ENCODE results near the gene KLF1. TPM values are rescaled to one million over a fixed set of nuclear protein-coding genes. Genes with fewer than 3 reads are reported as not detected.

Gene KLF1
- total and polyA plus RNA-seq, 2 of the 8 experiments (the other 6 are each of a cell fraction or from before 2014, with no cell fraction given) = 0.84 to 0.91 TPM

- POLR2A ChIA-PET (ENCODE audit: partially characterized antibody) = interaction anchor here (0.9 to 1.3 kb wide), 5 partner anchors 9 to 28 kb away, joined by 3 to 5 read pairs (median 5); no protein-coding TSS in a partner anchor
- Histone ChIP-seq H3K4me2 (ENCODE audit: insufficient read depth in 1 of 2, low read depth in 2 of 2, low read length in 2 of 2) (no peak overlapping the region), H4K5ac (ENCODE audit: insufficient read length, low read depth, low read length) (no peak overlapping the region), H4K8ac (ENCODE audit: extremely low read depth, insufficient read depth, low read length) (no peak overlapping the region), H3K14ac (ENCODE audit: insufficient read length) (no peak overlapping the region), H3K9ac (replicated peaks in 1 of 4; ENCODE audit: extremely low read depth in 1 of 4, low read depth in 3 of 4, low read length in 3 of 4) (no peak overlapping the region), H2BK120ac (replicated peaks; ENCODE audit: low read depth, low read length) (no peak overlapping the region), H2BK20ac (ENCODE audit: low read length) (no peak overlapping the region), H3K27me3 (replicated peaks in 1 of 4; ENCODE audit: control insufficient read depth in 3 of 4, extremely low read depth in 1 of 4, insufficient read depth in 3 of 4, low read length in 3 of 4) (no peaks in the 10 kb centered on the region), H4K20me1 (replicated peaks in 1 of 2; ENCODE audit: control insufficient read depth in 1 of 2, insufficient read depth in 2 of 2, low read length in 2 of 2) (peaks cover 0 to 1% of the 10 kb centered on the region in 2 experiments), H3K9me3 (ENCODE audit: insufficient read depth in 2 of 2, low read depth in 1 of 2, low read length in 1 of 2) (no peaks in the 10 kb centered on the region), H3K23ac (ENCODE audit: insufficient read length) (no peak overlapping the region), H2AFZ (ENCODE audit: low read length) (no peak overlapping the region), H4K91ac (replicated peaks; ENCODE audit: insufficient read length, low read length) (no peak overlapping the region), H3K27ac (ENCODE audit: low read depth, low read length) (no peak overlapping the region), H3K23me2 (ENCODE audit: low read depth, low read length) (no peaks in the 10 kb centered on the region), H3K4me3 (ENCODE audit: extremely low read depth in 1 of 4, insufficient read depth in 2 of 4, low read depth in 3 of 4, low read length in 4 of 4) (no peak overlapping the region), H3K79me2 (ENCODE audit: control insufficient read depth in 1 of 2, insufficient read depth in 2 of 2, low read length in 2 of 2) (no peaks in the 10 kb centered on the region), H2BK12ac (ENCODE audit: low read depth, low read length) (no peak overlapping the region), H3K4me1 (replicated peaks in 1 of 4; ENCODE audit: control insufficient read depth in 3 of 4, insufficient read depth in 4 of 4, low read length in 3 of 4) (no peaks in the 10 kb centered on the region), H3K18ac (ENCODE audit: extremely low read depth, low read length) (no peak overlapping the region), H3K36me3 (ENCODE audit: control insufficient read depth in 2 of 4, insufficient read depth in 4 of 4, low read length in 3 of 4) (peaks cover 0 to 11% (median 5%) of the 10 kb centered on the region in 4 experiments; a peak in 2 of 8 replicates), H3K79me1 (ENCODE audit: low read depth, low read length) (no peaks in the 10 kb centered on the region), H2BK15ac (ENCODE audit: low read length) (no peak overlapping the region), H2BK5ac (ENCODE audit: low read depth, low read length) (no peak overlapping the region), H3K56ac (replicated peaks; ENCODE audit: insufficient read length, low read depth, low read length) (no peak overlapping the region), H3K4ac (replicated peaks; ENCODE audit: insufficient read length, low read depth, low read length) (no peak overlapping the region), H2AK5ac (ENCODE audit: low read depth, low read length) (no peak overlapping the region)
- FAIRE-seq (no peak), DNase-seq (ENCODE audit: low read depth in 1 of 2, low spot score in 2 of 2) (no peak)
- WGBS, 2 experiments (ENCODE audit: extremely low coverage in 1 of 2, insufficient coverage in 1 of 2, insufficient read length in 1 of 2, insufficient replicate concordance in 2 of 2, low coverage in 1 of 2, low lambda C conversion rate in 2 of 2, missing lambda C conversion rate in 1 of 2) = 94% methylated on average over 35 of the region's 35 CpGs; no CpG with 5 or more reads in 1 of the 2 experiments
- CTCF ChIA-PET (ENCODE audit: partially characterized antibody) = interaction anchor here (1.3 to 7.9 kb wide), 3 partner anchors 10 to 20 kb away, joined by 3 to 48 read pairs (median 3); no protein-coding TSS in a partner anchor
- TF ChIP-seq EGR1 (IDR thresholded peaks at IDR 0.05; ENCODE audit: borderline replicate concordance, low read depth, low read length) (no peak), PHF8 (conservative IDR thresholded peaks at IDR 0.05; ENCODE audit: low read depth, low read length) (no peak), ATF3 (IDR thresholded peaks at IDR 0.05; ENCODE audit: insufficient read depth, low read depth, low read length) (no peak), TCF12 (IDR thresholded peaks at IDR 0.05; ENCODE audit: low read depth, low read length) (no peak)
Observed at GRCh38 chr19:12858041-12858928, 28.7 kb downstream of the KLF1 start.

All from H1 (cell line).